LNCAP (cell line): ENCODE data around the gene BAG3.

Experiments
- TF ChIP-seq, protein P1 (sequence below): fragments of 450-650 bp; IDR thresholded peaks from 2 replicates; pipeline ENCODE4 v1.5.1; 2017; ENCODE audit warnings: mild to moderate bottlenecking

The BAG3 gene

DNA sequence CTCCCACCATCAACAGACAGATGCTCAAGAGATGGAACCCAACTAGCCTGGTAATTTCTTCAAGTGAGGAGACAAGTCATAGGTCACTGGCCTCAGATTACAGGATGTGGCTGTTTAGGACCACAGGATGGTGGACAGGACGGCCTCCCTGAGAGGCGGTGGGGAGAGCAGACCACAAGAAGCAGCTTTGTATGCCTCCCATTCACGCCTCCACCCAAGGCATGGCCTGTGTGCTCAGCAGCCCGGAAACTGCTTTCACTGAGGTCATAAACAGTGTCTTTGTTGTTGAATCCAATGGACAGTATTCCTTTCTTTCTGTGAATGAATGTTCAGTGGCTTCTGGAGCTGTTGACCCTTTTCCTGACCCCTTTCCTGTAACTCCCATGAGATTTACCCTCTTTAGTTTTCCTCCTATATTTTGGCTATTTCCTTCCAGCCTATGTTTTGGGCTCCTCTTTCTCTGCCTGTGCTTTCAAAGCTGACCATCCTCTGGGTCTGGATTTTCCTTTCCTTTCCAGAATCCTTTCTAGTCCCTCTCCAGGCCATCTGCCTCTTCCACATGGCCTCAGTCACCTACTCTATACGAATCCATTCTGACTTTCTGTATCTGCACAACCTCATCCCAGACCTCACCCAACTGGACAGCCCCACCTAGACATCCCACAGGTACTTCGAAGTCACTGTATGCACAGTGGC lies 42.2 kb downstream of the BAG3 start:
- TF ChIP-seq, protein P1, sequence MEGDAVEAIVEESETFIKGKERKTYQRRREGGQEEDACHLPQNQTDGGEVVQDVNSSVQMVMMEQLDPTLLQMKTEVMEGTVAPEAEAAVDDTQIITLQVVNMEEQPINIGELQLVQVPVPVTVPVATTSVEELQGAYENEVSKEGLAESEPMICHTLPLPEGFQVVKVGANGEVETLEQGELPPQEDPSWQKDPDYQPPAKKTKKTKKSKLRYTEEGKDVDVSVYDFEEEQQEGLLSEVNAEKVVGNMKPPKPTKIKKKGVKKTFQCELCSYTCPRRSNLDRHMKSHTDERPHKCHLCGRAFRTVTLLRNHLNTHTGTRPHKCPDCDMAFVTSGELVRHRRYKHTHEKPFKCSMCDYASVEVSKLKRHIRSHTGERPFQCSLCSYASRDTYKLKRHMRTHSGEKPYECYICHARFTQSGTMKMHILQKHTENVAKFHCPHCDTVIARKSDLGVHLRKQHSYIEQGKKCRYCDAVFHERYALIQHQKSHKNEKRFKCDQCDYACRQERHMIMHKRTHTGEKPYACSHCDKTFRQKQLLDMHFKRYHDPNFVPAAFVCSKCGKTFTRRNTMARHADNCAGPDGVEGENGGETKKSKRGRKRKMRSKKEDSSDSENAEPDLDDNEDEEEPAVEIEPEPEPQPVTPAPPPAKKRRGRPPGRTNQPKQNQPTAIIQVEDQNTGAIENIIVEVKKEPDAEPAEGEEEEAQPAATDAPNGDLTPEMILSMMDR = no peak

DNA sequence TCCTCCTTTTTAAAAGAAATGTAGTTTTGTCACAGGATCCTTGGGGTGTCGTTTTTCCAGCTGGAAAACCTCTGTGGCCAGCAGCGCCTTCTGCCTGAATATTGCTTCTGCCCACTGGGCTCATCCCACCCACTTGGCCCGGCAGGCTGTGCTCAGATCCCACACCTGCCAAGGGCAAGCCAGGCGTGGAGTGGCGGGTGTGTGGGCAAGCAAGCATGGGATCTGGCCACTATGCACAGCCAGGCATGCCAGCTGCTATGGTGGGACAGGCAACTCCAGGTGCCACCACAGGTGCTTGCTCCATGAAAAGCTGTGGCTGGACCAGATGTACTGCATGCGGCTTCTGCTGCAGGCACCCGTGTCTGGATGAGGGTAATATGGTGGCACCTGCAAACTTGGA lies 43.4 kb downstream of the BAG3 start:
- TF ChIP-seq, protein P1 = no peak

DNA sequence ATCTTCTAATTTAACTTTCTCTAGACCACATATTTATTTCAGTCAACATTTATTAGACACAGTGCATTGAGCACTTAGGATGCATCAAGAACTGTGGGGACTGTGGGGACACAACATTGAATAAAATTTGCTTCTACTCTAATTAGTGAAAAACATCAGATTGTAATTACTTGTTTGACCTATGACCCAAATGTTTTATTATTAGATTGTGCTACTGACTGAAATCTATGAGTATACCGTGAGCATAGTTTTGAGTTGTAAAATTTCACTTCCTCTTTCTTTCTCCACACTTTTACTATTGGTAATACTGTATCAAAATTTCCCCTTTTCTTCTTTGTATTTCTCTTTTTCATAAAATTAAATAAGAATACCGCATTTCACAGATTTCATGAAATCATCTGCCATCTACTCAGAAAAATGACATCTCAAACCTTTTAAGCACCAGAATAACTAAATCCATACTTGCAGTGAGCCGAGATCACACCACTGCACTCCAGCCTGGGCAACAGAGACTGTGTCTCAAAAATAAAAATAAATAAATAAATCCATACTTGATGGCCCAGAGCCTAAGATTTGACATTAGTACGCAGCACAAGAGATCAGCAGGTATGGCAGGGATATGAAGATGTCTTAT lies 49.3 kb downstream of the BAG3 start:
- TF ChIP-seq, protein P1 = no peak

DNA sequence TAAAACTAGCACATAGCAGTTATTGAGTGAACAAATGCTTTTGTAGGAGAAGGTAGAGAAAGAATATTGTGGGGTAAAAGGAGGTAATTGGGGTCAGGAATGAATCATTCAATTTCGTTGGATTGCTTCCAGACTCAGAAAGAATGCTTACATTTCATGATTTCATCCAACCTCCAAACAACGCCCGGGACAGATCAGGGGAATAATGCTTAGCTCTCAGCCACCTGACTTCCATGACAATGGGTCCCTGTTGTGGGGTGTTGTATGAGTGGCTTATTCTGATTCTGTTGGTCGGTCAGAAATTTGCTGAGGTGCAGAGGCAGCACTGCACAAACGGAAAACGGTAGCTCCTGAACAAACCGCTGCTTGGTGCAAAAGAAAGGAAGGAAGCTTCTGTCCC lies 50.7 kb downstream of the BAG3 start:
- TF ChIP-seq, protein P1 = no peak

DNA sequence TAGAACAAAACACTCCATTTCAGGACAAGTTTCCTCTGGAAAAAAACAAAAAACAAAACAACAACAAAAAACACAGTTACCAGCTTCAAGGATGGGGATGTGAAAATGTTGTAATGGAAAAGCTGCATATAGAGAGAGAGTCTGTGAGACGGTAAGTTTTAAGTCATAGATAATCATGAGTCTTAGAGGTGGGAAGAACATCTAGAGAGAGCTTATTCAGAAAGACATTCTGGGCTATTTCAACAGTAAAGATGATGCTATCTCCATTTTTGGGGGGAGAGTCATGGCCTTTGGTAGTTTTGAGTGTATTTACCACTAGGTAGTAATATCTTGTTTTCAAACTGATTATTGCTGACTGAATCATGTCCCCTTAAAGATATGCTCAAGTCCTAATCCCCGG lies 51.4 kb downstream of the BAG3 start:
- TF ChIP-seq, protein P1 = no peak

DNA sequence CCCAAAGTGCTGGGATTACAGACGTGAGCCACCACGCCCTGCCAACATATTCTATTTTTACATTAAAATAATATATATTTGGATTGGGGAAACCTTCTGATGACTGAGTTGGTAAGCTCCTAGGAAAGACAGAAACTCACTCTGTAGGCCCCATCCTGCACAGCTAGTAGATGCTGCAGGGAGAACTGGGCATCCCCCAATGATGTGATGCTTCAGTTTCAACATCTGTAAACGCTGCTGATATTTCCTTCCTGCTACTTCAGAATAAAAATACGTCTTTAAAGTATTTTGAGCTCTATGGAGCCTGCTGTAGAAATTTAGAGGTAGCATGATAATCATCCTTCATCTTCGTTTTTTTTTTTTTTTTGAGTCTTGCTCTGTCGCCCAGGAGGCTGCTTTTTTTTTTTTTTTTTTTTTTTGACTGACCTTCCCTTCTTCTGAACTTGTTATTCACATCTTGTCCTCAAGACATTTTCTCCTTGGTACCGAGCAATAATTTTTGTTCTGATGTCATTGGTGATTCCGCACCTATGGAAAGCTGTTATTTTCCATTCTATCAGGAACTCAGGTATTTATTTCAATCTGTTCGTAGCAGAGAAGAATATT lies 52.8 kb downstream of the BAG3 start:
- TF ChIP-seq, protein P1 = no peak

DNA sequence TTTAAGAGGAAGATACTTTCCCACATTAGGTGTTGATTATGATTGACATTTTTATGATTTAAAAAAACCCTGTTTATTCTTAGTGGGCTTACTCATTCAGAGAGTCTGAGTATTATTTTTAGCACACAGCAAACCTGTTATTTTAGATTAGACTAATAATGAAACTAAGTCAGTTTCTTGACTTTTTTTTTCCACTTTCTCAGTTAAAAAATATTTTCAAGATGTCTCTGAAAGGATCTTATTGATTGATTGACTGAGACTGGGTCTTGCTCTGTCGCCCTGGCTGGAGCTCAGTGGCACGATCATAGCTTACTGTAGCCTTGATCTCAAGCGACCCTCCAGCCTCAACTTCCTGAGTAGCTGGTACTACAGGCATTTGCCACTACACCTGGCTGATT lies 54.3 kb downstream of the BAG3 start:
- TF ChIP-seq, protein P1 = no peak
